Activated naive CD4-positive, alpha-beta T cell treated with anti-CD3 and anti-CD28 coated beads, Interleukin-2, amount 50 U/mL, for 24 hours (primary cell): Measurements from ENCODE around the gene DTX2.
"Not testable (repeated sequence)": the region's sequence is repeated elsewhere in the genome, so short reads cannot be mapped to it uniquely, and the experiment has no call there.

ENCODE experiments used
- H3K27ac Mint-ChIP-seq: one replicate; pipeline ENCODE4 v1.8.0; 2021; ENCODE audit warnings: mild to moderate bottlenecking, mixed read lengths
- H3K27me3 Mint-ChIP-seq: one replicate; pipeline ENCODE4 v1.8.0; 2021; ENCODE audit warnings: mixed read lengths
- H3K36me3 Mint-ChIP-seq: one replicate; pipeline ENCODE4 v1.8.0; 2021; ENCODE audit warnings: mixed read lengths
- H3K4me1 Mint-ChIP-seq: one replicate; pipeline ENCODE4 v1.8.0; 2021; ENCODE audit warnings: mixed read lengths
- H3K4me3 Mint-ChIP-seq: one replicate; pipeline ENCODE4 v1.8.0; 2021; ENCODE audit warnings: mild to moderate bottlenecking, mixed read lengths
- H3K9me3 Mint-ChIP-seq: one replicate; pipeline ENCODE4 v1.8.0; 2021; ENCODE audit warnings: mixed read lengths

The DTX2 gene

GRCh38 chr7:76437873-76438272, 23.6 kb upstream of the DTX2 start:
- H3K9me3 Mint-ChIP-seq, H3K4me1 Mint-ChIP-seq, H3K36me3 Mint-ChIP-seq, H3K4me3 Mint-ChIP-seq, H3K27ac Mint-ChIP-seq, H3K27me3 Mint-ChIP-seq: not testable (repeated sequence)

GRCh38 chr7:76439120-76439888, 22.2 kb upstream of the DTX2 start:
- not testable (repeated sequence) for H3K4me3 Mint-ChIP-seq, H3K4me1 Mint-ChIP-seq, H3K27me3 Mint-ChIP-seq, H3K36me3 Mint-ChIP-seq, H3K27ac Mint-ChIP-seq, H3K9me3 Mint-ChIP-seq

- H3K36me3 Mint-ChIP-seq, H3K4me1 Mint-ChIP-seq, H3K9me3 Mint-ChIP-seq, H3K4me3 Mint-ChIP-seq, H3K27me3 Mint-ChIP-seq, H3K27ac Mint-ChIP-seq: not testable (repeated sequence)
These were observed 21.1 kb upstream of the DTX2 start for GRCh38 chr7:76440404-76440803.

- H3K36me3 Mint-ChIP-seq, H3K27ac Mint-ChIP-seq, H3K27me3 Mint-ChIP-seq, H3K9me3 Mint-ChIP-seq, H3K4me1 Mint-ChIP-seq, H3K4me3 Mint-ChIP-seq: not testable (repeated sequence)
These were observed 19.7 kb upstream of the DTX2 start for GRCh38 chr7:76441792-76442191.

GRCh38 chr7:76442664-76443446, 18.7 kb upstream of the DTX2 start:
- H3K36me3 Mint-ChIP-seq, H3K27ac Mint-ChIP-seq, H3K4me1 Mint-ChIP-seq, H3K4me3 Mint-ChIP-seq, H3K27me3 Mint-ChIP-seq, H3K9me3 Mint-ChIP-seq: not testable (repeated sequence)

GRCh38 chr7:76443846-76444245, 17.7 kb upstream of the DTX2 start:
- not testable (repeated sequence) for H3K4me3 Mint-ChIP-seq, H3K27me3 Mint-ChIP-seq, H3K9me3 Mint-ChIP-seq, H3K4me1 Mint-ChIP-seq, H3K36me3 Mint-ChIP-seq, H3K27ac Mint-ChIP-seq

- not testable (repeated sequence) for H3K27me3 Mint-ChIP-seq, H3K4me1 Mint-ChIP-seq, H3K4me3 Mint-ChIP-seq, H3K9me3 Mint-ChIP-seq, H3K36me3 Mint-ChIP-seq
- peak overlapping the region; percentile 17 for H3K27ac Mint-ChIP-seq
These were observed 15.9 kb upstream of the DTX2 start for GRCh38 chr7:76445577-76446008.

GRCh38 chr7:76457017-76457416, 4.5 kb upstream of the DTX2 start:
- not testable (repeated sequence) for H3K27ac Mint-ChIP-seq

GRCh38 chr7:76458504-76458903, 3.0 kb upstream of the DTX2 start:
- not testable (repeated sequence) for H3K4me3 Mint-ChIP-seq, H3K9me3 Mint-ChIP-seq, H3K36me3 Mint-ChIP-seq, H3K27ac Mint-ChIP-seq, H3K4me1 Mint-ChIP-seq, H3K27me3 Mint-ChIP-seq

More at GRCh38 chr7:76457017-76457416, 4.5 kb upstream of the DTX2 start:
- H3K36me3 Mint-ChIP-seq, H3K4me1 Mint-ChIP-seq, H3K4me3 Mint-ChIP-seq, H3K9me3 Mint-ChIP-seq, H3K27me3 Mint-ChIP-seq: not testable (repeated sequence)

- not testable (repeated sequence) for H3K9me3 Mint-ChIP-seq, H3K27me3 Mint-ChIP-seq, H3K27ac Mint-ChIP-seq, H3K36me3 Mint-ChIP-seq, H3K4me3 Mint-ChIP-seq
- H3K4me1 Mint-ChIP-seq: peaks cover 11% of the 10 kb centered on the region
These were observed 742 bp upstream of the DTX2 start for GRCh38 chr7:76460767-76461166.

GRCh38 chr7:76462271-76462882, 868 bp downstream of the DTX2 start:
- H3K36me3 Mint-ChIP-seq, H3K27ac Mint-ChIP-seq, H3K27me3 Mint-ChIP-seq, H3K9me3 Mint-ChIP-seq, H3K4me3 Mint-ChIP-seq: not testable (repeated sequence)
- peaks cover 11% of the 10 kb centered on the region for H3K4me1 Mint-ChIP-seq

- H3K4me1 Mint-ChIP-seq: peaks cover 15% of the 10 kb centered on the region
- not testable (repeated sequence) for H3K27me3 Mint-ChIP-seq, H3K27ac Mint-ChIP-seq, H3K4me3 Mint-ChIP-seq, H3K9me3 Mint-ChIP-seq, H3K36me3 Mint-ChIP-seq
These were observed 3.5 kb downstream of the DTX2 start for GRCh38 chr7:76464959-76465358.

- H3K27me3 Mint-ChIP-seq, H3K36me3 Mint-ChIP-seq, H3K4me3 Mint-ChIP-seq, H3K27ac Mint-ChIP-seq, H3K9me3 Mint-ChIP-seq: not testable (repeated sequence)
- peaks cover 15% of the 10 kb centered on the region for H3K4me1 Mint-ChIP-seq
These were observed 4.4 kb downstream of the DTX2 start for GRCh38 chr7:76465950-76466349.

GRCh38 chr7:76467743-76468404, 6.4 kb downstream of the DTX2 start:
- H3K4me1 Mint-ChIP-seq: peaks cover 15% of the 10 kb centered on the region
- not testable (repeated sequence) for H3K9me3 Mint-ChIP-seq, H3K27me3 Mint-ChIP-seq, H3K27ac Mint-ChIP-seq, H3K4me3 Mint-ChIP-seq, H3K36me3 Mint-ChIP-seq

GRCh38 chr7:76471556-76472221, 10.2 kb downstream of the DTX2 start:
- H3K9me3 Mint-ChIP-seq, H3K36me3 Mint-ChIP-seq, H3K4me1 Mint-ChIP-seq, H3K27ac Mint-ChIP-seq, H3K27me3 Mint-ChIP-seq, H3K4me3 Mint-ChIP-seq: not testable (repeated sequence)

- H3K36me3 Mint-ChIP-seq, H3K4me1 Mint-ChIP-seq, H3K27me3 Mint-ChIP-seq, H3K4me3 Mint-ChIP-seq, H3K9me3 Mint-ChIP-seq, H3K27ac Mint-ChIP-seq: not testable (repeated sequence)
These were observed 11.6 kb downstream of the DTX2 start for GRCh38 chr7:76473097-76473496.
